Right forelimb (tissue), 1 donor: ENCODE results near the gene GPC3.

Experiments
- DNase-seq: peaks from one replicate; pipeline ENCODE4 v3.0.0-alpha.2; 2018

GPC3 gene

GRCh38 chrX:133965321-133965720, 20.1 kb downstream of the GPC3 start:
- DNase-seq = no peak

DNA sequence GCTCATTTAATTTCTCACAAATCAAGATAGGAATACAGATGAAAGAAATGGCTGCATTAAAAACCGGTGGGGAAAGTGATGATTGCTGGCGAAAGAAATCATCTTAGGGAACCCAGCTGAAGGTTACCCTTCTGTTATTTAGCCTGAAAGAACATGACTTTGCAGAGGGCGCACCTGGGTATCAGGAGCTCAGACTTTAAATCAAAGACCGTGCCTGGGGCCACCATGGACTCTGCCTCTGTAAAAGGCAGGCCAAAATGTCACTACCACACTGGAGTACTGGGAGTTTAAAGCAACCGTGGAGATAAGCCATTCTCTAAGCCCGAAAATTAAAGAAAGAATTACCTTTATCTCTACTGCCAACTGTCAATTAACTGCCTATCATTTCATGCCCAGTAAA, 24.3 kb downstream of the GPC3 start:
- DNase-seq = no peak

DNA sequence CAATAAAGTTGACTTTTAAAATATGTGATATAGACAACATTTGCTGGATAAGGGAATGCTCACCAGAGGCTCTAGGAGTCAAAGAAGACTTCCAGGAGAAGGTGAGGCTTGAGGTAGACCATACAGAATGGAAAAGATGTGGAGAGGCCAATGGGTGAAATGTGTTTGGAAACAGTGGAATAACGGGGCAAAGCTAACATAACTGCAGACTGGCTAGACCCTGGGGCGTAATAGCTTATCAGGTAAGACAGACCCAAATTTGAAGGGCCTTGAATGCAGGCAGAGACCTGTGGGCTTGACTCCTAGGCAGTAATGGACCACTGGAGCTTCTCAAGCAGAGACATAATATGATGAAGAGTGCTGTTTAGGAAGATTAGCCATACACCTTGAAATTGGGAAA, 25.4 kb downstream of the GPC3 start:
- no peak for DNase-seq

DNA sequence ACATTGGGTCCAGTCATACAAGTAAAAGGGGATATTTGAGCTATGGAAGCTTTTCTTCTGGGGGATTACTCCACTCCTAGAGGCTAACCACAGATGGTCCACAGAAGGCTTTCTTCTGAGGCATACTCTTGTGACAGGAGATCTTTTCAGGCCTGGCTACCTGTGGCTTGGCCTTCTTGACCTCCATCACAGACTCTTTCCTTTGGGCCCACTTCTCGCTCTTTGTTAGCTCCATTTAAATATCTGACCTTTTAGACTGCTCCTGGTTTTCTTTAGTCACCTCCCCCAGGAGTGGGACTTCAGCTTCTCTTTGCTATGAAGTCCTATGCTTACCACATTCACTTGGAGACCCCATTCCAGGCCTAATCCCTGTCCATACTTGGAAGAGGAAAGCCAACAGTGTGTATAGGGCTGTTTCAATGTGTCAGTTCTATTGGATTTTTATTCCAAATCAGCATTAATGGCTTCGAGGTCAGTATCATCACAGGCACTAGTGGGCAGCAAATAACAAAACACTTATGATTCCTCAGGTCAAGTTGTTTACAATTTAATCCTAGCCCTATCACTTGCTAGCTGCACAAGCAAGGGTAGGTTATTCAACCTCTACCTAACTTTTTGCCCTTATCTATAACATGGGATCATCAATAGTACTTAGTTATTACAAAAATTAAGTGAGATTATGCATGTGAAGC, 26.3 kb downstream of the GPC3 start:
- no peak for DNase-seq

DNA sequence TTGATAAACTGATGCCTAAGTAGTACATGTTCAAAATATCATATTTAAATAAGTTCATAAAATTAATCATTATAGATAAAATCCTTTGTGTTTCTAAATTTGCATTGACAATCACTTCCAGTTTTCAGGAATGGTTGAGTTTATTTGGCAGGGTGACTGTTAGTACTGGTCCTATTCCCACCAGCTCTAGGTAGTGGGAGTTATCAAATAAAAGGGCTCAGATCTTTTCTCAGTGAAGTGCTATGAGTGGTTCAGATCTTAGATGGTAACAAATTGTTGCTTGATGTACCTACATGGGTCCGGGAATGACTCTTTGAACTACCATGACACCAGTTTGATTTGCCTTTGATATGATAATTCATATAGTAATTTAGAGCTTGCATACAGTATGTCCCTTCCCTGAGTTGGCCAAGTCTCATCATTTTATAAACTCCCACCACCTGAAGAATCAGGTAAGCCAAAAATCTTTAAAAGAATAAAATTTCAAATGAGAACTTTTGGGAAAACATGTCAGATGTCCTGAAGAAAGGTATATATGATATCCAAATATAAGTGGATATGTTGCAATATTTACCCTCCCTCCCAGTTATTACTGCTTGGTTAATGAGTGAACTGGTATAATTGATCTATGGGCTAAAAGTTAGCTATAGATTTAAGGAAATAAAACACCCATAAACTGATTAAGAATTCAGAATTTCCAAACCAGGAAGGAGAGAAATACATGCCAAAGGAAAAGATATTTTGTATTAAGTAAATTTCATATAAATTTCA, 28.6 kb downstream of the GPC3 start:
- no peak for DNase-seq

DNA sequence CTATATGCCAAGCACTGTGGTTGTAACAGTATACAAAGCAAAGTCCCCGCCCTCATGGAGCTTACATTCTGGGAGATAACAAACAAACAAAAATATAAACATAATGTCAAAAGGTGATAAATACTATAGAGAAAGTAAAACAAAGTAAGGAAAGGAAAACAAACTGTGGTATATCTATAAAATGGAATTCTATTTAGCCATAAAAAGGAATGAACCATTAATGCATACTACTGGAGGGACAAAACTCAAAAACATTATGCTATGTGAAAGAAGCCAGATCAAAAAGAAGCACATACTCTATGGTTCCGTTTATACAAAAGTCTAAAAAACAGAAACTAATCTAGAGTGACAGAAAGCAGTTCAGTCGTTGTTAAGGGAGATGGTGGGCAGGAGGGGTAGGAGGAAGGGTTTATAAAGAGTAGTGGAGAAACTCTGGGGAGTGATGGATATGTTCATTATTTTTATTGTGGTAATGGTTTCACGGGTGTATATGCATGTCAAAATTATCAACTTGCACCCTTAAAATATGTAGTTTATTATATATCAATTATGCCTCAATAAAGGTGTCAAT, 31.5 kb downstream of the GPC3 start:
- no peak for DNase-seq

DNA sequence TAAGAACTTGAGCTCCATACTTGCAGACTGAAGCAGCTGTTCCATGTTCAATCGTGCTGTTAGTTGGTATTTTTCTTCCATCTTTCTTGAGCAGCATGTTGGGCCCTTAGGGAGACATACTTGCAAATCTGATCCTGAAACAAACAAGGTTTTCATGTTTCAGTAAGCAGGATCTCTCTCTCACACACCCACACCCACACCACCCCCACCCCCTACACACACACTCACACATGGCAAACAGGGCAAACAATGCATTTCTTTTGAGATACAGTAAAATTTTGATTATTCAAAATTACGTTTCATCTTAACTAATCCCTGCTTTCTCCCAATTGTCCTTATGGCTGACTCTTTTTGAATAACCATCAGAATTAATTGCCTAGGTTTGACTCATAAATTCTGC, 32.3 kb downstream of the GPC3 start:
- DNase-seq = no peak

GRCh38 chrX:133951098-133951497, 34.3 kb downstream of the GPC3 start:
- DNase-seq = no peak

GRCh38 chrX:133950214-133950613, 35.2 kb downstream of the GPC3 start:
- no peak for DNase-seq

DNA sequence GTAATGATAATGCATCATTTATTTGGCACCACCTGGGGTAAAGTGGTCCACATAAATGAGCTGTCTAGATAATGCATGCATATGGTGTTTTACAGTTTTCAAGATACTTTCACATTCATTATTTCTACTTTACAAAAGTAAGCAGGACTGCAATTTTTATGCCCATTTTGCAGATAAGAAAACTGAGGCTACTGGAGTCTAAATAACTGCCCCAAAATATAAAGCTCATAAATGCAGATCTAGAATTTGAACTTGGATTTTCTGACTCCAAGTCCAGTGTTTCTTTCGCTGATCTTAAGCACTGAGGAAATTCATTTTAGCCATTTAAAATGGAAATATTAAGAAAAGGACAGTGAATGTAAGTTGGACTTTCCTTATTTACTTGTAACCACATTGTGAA, 36.5 kb downstream of the GPC3 start:
- no peak for DNase-seq

DNA sequence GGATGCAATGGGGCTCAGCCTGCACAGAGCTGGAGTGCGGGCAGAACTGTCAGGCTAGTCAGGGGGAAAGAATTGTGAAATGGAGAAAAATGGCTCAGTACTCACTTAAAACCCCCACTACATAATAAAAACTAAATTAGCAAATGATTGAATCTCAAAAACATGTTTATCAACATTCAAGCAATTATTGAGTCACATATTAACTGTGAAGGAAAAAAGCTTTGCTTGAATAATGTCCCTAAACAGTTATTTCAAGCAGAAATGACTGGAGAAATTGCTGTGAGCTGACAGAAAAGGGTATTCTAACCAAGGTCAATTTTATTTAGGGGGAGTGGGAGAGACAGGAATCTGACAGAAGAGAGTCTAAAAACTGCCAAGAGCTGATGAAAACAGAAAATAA, 37.4 kb downstream of the GPC3 start:
- no peak for DNase-seq

GRCh38 chrX:133947022-133947421, 38.4 kb downstream of the GPC3 start:
- no peak for DNase-seq

DNA sequence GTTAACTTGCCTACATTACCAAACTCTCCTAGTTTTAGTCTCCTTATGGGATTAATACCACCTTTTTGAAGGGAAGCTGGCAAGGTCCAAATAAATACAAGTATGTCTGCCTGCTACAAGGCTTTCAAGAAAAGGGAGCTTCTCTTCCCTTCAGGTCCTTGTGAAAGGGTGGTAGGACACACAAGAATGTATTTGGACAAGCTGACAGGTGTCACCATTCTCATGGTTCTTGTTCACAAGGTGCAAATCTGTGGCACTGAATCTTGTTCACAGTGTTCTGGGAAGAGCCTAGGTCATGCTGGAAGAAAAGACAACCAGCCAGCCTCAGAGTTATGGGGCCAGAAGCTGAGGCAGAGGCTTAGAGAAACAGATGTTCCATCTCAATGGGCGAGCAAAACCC, 41.9 kb downstream of the GPC3 start:
- DNase-seq = no peak

DNA sequence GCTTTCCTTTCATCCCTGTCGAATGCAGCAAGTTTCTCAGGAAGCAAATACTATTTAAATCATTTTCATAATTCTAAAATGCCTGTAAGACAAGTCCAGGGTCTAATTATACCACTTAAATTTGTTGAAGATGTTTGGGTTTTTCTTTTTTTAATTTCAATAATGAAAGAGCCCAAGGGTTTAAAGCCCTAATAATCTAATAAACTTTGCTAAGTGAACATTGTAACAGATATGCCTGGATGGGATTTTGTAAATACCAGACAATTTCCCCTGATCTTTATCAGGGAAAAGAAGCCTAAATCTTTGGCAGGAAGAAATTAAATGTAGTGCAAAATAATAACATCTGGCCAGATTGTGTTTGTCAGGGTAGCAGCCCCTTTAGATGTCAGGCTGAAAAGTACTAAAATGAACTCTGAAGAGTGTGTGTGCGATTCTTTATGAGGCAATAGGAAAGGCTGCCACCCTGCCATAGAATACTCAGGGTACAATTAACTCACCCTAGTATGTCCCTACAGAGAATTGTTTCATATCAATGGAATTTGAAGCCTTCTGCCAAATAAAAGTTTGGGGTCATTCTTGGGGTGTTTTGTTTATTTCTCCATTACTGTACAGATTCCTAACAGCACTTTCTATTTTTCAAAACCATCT, 45.6 kb downstream of the GPC3 start:
- no peak for DNase-seq

GRCh38 chrX:133938530-133938929, 46.9 kb downstream of the GPC3 start:
- DNase-seq = no peak

DNA sequence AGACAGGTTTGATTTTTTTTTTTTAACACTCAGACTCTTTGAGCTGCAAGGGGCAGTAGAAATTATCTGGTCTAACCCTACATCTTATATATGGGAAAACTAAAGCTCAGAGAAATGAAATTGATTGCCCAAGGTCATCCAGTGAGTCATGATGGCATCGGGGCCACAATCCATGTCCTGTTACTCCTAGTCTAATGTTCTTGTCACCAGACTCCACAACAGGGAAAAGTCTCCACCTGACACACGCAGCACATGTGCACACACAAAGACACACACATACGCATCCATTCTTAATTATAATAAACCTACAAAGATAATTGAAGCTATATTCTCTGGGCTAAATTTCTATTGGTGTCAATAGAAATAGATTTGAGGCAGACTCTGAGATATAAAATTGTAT, 48.4 kb downstream of the GPC3 start:
- no peak for DNase-seq

GRCh38 chrX:133935076-133935475, 50.3 kb downstream of the GPC3 start:
- DNase-seq = no peak

GRCh38 chrX:133933316-133933715, 52.1 kb downstream of the GPC3 start:
- no peak for DNase-seq

- DNase-seq = no peak
Measured at GRCh38 chrX:133929836-133930464, 55.4 kb downstream of the GPC3 start.

DNA sequence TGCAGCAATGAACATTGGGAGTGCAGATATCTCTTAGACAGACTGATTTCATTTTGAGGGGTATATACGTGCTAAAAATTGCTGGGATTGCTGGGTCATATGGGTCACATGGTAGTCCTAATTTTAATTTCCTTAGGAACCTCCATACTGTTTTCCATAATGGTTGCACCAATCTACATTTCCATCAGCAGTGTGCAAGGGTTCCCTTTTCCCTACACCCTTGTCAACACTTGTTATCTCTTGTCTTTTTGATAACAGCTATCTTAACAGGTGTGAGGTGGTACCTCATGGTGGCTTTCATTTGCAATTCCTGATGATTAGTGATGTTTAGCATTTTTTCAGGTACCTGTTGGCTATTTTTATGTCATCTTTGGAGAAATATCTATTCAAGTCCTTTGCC, 57.0 kb downstream of the GPC3 start:
- DNase-seq = no peak

DNA sequence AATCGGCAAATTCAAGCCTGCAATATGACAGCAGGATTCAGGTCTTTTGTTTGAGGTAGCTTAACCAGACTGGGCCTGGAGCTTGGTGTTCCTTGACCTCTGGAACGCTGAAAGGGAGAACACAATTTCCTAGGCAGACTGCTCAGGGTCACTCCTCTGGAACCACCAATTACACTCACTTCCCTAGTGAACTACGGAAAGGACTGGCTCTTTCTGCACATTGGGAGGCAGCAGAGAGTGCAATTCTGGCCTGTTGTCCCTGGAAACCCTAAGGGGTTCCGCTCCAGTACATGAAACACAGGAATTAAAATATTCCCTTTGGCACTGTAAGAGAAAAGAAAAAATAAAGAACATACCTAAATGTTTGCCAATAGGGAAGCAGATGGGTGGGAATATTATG, 58.6 kb downstream of the GPC3 start:
- no peak for DNase-seq

- DNase-seq = no peak
Measured at GRCh38 chrX:133926099-133926498, 59.3 kb downstream of the GPC3 start.

GRCh38 chrX:133924548-133924947, 60.8 kb downstream of the GPC3 start:
- no peak for DNase-seq
